Uterus (tissue), 4 donors: ENCODE measurements around the gene FXYD6. TPM values are rescaled to one million over a fixed set of nuclear protein-coding genes. Genes with fewer than 3 reads are reported as not detected.

Experiments
- DNase-seq, 2 donors: peaks; one replicate each; pipeline ENCODE4 v3.0.0-alpha.2; 2019 to 2020
- H3K27ac ChIP-seq, 2 donors: fragments of 200-600 bp; sonication (generic); 1 replicate in 1 of 2; 2 replicates in 1 of 2; pipeline ENCODE4 v1.5.1; 2016 to 2018
- H3K27me3 ChIP-seq, 2 donors: fragments of 200-600 bp; sonication (generic); one replicate each; pipeline ENCODE4 v1.5.1; 2018 to 2019; ENCODE audit warnings: control low read depth in 1 of 2
- H3K36me3 ChIP-seq, 2 donors: fragments of 200-600 bp; sonication (generic); one replicate each; pipeline ENCODE4 v1.5.1; 2019; ENCODE audit warnings: control low read depth in 1 of 2
- H3K4me1 ChIP-seq, 2 donors: fragments of 200-600 bp; sonication (generic); one replicate each; pipeline ENCODE4 v1.5.1; 2018 to 2019; ENCODE audit warnings: control low read depth in 1 of 2
- H3K4me3 ChIP-seq, 2 donors: fragments of 200-600 bp; sonication (generic); 1 replicate in 1 of 2; 2 replicates in 1 of 2; pipeline ENCODE4 v1.5.1; 2018 to 2019; ENCODE audit warnings: mild to moderate bottlenecking in 1 of 2
- H3K9me3 ChIP-seq, 2 donors: fragments of 200-600 bp; sonication (generic); one replicate each; pipeline ENCODE4 v1.5.1; 2019; ENCODE audit warnings: control low read depth in 1 of 2
- POLR2A ChIP-seq, 2 donors: fragments of 450-650 bp; IDR thresholded peaks; one replicate each; pipeline ENCODE4 v1.6.1; 2016; ENCODE audit warnings: antibody characterized with exemption in 2 of 2, mild to moderate bottlenecking in 1 of 2, moderate library complexity in 1 of 2
- intact Hi-C: fragments of 100-400 bp; cut with DNase I; formaldehyde crosslinking; loops from one replicate; pipeline ENCODE4 v1.15.1; 2023; ENCODE audit warnings: low total_unique reads
- total RNA-seq, 4 donors: library from RNA; depleted of rRNA in 3 of 4; stranded (reverse); fragments of >200 nt in 3 of 4; gene quantifications; one replicate each; pipeline versions ENCODE4 v1.1.0 to v1.2.4, GENCODE V29; 2014 to 2023
- TF ChIP-seq, protein P1 (sequence below), 4 experiments: fragments of 200-600 bp in 2 of 4; fragments of 450-650 bp in 2 of 4; sonication (generic) in 2 of 4; IDR thresholded peaks; one replicate each; pipeline ENCODE4 v1.5.1; 2016 to 2019; ENCODE audit warnings: antibody characterized with exemption in 4 of 4, mild to moderate bottlenecking in 2 of 4, moderate library complexity in 1 of 4
- donor health status: DM: yes; HTN: yes; CAD: no.

The FXYD6 gene
- total RNA-seq, 4 donors from 2014 or later, result 85.3 to 307 (median 192) TPM

DNA sequence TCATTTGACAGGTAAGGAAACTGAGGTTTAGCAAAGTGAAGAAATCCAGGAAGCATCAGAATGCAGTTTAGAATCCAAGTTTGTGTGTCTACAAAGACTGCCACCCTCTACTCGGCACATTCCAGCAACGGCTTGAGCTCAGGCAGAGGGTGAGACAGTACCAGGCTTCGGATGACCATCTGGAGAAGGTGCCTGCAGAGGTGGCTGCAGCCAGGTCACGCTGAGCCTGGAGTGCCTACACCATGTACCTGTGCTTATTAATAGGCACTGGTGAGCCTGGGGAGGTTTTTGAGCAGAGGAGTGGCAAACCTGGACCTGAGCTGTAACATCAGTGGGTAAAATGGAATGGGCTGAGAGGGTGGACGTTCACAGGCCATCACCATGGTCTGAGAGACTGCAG, 4.7 kb downstream of the FXYD6 start:
- no peak overlapping the region for H3K4me3 ChIP-seq
- intact Hi-C loops, result no loop called here
- DNase-seq, result no peak
- H3K27ac ChIP-seq, result peak overlapping the region; percentile 85 to 89
- H3K36me3 ChIP-seq, result no peaks in the 10 kb centered on the region
- no peak for TF ChIP-seq POLR2A (IDR thresholded peaks at IDR 0.05)
- TF ChIP-seq, protein P1, sequence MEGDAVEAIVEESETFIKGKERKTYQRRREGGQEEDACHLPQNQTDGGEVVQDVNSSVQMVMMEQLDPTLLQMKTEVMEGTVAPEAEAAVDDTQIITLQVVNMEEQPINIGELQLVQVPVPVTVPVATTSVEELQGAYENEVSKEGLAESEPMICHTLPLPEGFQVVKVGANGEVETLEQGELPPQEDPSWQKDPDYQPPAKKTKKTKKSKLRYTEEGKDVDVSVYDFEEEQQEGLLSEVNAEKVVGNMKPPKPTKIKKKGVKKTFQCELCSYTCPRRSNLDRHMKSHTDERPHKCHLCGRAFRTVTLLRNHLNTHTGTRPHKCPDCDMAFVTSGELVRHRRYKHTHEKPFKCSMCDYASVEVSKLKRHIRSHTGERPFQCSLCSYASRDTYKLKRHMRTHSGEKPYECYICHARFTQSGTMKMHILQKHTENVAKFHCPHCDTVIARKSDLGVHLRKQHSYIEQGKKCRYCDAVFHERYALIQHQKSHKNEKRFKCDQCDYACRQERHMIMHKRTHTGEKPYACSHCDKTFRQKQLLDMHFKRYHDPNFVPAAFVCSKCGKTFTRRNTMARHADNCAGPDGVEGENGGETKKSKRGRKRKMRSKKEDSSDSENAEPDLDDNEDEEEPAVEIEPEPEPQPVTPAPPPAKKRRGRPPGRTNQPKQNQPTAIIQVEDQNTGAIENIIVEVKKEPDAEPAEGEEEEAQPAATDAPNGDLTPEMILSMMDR (IDR thresholded peaks at IDR 0.05), result no peak
- H3K9me3 ChIP-seq, result no peaks in the 10 kb centered on the region
- H3K4me1 ChIP-seq, result peaks cover 20 to 27% of the 10 kb centered on the region in 2 donors
- no peaks in the 10 kb centered on the region for H3K27me3 ChIP-seq

DNA sequence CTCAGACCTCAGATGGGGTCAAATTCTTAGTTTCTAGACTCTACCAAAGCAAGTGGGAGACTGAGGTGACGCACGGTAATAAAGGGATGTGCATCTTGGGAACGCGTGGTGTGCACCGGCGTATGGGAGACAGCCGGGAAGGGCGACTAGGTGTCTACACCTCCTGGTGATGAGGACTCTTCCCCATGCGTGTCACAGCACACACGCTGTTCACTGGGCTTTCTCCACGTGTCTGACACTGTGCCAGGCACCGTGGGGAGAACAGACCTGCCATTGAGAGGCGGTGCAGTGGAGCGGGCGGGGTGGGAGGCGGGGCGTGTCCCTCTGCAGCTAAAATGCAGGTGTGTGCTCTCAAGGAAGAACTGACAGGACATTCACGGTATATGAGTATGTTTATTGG, 5.3 kb downstream of the FXYD6 start:
- intact Hi-C loops, result no loop called here
- Histone ChIP-seq H3K4me1 (peaks cover 20 to 27% of the 10 kb centered on the region in 2 donors), H3K27ac (peak overlapping the region; percentile 85 to 89), H3K4me3 (no peak overlapping the region), H3K36me3 (no peaks in the 10 kb centered on the region), H3K27me3 (no peaks in the 10 kb centered on the region), H3K9me3 (no peaks in the 10 kb centered on the region)
- TF ChIP-seq, protein P1 (IDR thresholded peaks at IDR 0.05), result no peak
- TF ChIP-seq POLR2A (IDR thresholded peaks at IDR 0.05), result no peak
- no peak for DNase-seq

DNA sequence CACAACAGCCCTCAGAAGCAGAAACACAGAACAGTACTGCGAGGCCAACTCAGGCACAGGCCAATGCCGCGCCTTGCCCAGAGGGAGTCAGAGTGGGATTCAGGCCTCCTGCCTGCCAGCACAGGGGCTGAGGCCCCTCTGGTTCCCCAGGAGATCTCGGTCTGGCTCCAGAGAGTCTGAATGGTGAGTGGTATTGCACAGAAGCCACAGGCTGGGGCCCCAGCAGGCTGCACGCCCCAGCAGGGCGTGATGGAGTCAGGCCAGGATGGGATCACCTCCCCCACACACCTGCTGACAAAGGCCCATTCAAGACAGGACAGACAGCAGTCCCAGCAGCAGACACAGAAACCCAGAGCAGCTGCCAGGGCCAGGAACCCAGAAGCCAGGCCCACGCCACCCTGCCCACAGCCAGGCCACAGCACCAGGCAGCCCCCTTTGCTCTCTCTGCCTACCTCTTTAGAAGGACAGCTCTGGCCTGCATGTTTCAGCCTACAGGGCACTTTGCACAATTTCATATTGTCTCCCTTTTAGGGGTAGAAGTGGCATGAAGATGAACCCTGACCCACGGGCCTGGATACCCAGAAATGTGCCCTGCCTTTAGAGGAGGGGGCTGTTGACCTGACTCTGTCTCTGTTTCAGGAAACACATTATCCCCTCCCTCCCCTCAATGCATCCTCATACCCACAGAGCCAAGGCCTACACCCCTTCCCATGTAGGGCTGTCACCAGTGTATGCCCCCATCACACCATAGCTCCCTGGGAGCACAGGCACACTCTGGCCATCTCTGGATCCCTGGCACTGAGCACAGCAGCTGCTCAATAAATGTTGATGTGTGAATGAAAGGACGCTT, 6.1 kb downstream of the FXYD6 start:
- no peak for DNase-seq
- Histone ChIP-seq H3K27ac (peak overlapping the region; percentile 75 to 89), H3K4me3 (no peak overlapping the region), H3K27me3 (no peaks in the 10 kb centered on the region), H3K9me3 (no peaks in the 10 kb centered on the region), H3K36me3 (no peaks in the 10 kb centered on the region), H3K4me1 (peaks cover 20 to 27% of the 10 kb centered on the region in 2 donors)
- no peak for TF ChIP-seq POLR2A (IDR thresholded peaks at IDR 0.05)
- TF ChIP-seq, protein P1 (IDR thresholded peaks at IDR 0.05), result no peak
- intact Hi-C loops, result no loop called here

DNA sequence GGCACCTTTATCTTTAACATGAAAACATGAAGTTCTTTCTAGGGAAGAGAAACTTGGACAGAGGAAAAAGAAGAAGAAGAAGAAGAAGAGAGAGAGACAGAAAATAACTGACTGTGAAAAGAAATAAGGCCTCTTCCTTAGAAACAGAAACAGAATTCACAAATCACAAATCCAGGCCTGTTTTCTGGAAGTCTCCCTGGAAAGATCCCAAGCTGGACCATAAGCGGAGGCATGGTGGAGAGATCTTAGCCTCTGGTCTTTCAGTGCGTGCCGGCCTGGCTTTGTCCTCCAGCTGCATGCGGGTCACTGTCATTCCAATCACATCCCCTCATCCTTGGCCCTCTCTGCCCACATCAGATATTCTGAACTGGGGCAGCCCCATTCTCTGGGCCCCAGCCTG, 6.9 kb downstream of the FXYD6 start:
- TF ChIP-seq, protein P1 (IDR thresholded peaks at IDR 0.05), result no peak
- no peak for TF ChIP-seq POLR2A (IDR thresholded peaks at IDR 0.05)
- H3K4me1 ChIP-seq, result peaks cover 20 to 27% of the 10 kb centered on the region in 2 donors
- H3K36me3 ChIP-seq, result no peaks in the 10 kb centered on the region
- no peaks in the 10 kb centered on the region for H3K9me3 ChIP-seq
- intact Hi-C loops, result no loop called here
- H3K27me3 ChIP-seq, result no peaks in the 10 kb centered on the region
- no peak overlapping the region for H3K4me3 ChIP-seq
- H3K27ac ChIP-seq, result peak overlapping the region; percentile 75 to 89
- DNase-seq, result no peak

DNA sequence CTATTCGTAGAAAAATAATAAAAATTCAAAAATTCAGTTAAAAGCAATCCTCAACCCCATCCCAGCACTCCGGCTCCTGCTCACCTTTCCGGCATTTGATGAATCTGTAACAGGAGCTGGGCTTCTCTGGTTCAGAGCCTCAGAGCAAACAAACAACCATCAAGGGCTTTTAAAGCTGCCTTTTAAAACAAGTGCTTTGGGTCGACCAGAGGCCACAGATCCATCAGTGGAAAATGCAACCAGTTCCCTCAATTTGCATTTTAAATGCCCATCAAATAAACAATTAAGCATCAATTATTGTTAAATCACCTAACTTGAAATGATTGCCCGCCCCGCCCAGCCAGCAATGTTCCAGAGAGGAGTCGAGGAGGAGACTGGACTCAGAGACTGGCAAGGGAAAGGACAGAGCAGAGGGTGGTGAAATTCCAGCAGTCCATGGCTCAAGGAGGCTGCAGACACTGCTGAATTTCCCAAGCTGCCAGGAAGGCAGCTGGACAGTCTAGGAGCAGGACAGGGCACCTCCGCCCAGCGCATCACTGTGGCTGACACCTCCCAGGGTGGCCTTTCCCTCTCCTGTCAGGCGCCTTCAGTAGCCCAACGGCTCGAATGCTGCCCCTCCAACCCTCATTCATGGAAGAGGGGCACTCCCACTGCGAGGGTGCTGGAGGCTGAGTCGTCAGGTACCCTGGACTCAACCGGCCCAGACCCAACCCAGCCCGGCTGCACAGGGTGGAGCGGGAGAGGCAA, 7.5 kb downstream of the FXYD6 start:
- TF ChIP-seq, protein P1 (IDR thresholded peaks at IDR 0.05), result no peak
- no peak for TF ChIP-seq POLR2A (IDR thresholded peaks at IDR 0.05)
- Histone ChIP-seq H3K27me3 (no peaks in the 10 kb centered on the region), H3K4me1 (peaks cover 20 to 27% of the 10 kb centered on the region in 2 donors), H3K27ac (peak overlapping the region; percentile 75 to 89), H3K36me3 (no peaks in the 10 kb centered on the region), H3K9me3 (no peaks in the 10 kb centered on the region), H3K4me3 (no peak overlapping the region)
- no peak for DNase-seq
- intact Hi-C loops, result no loop called here
